ENCODE data around the gene POP4.

Gene POP4

DNA sequence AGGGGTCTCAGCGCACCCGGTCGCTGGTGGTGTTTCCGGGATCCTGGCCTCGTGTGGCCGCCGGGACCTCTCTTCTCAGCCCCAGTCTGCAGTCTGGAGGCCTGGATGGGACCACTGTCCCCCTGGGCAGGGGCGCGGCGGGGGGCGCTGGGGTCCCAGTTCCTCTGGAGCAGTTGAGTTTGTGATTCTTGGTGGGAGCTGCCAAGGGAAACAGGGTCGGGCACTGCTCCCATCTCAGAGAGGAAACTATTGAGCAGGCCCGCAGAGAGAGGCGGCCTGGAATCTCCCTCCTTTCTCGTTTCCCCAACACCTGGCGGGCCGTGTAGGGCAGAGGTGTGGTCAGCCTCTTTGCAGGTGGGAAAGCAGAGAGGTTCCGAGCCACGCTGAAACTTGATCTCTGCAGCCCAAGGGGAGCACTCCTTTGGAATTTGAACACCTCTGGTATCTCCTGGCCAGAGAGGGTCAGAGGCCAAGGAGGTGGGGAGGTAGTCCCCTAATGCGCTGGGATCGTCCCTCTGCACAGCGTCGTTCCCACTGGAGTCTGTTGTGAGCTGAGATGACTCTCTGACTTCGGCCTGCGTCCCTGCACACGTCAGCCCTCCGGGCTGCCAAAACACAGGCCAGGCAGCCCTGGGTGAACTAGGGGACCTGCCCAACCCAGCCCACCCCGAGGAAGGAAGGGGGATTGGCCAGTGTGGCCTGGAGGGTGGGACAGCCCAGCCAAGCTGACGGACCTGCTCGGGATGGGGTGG, 59.9 kb downstream of the POP4 start:
- peak; percentile 80 for DNase-seq

Data from islet precursor cell (in vitro differentiated cells).